HG02981 (cell line): ENCODE results near the gene GRHPR.

Source experiments
- ATAC-seq: cut with Tn5 transposase; IDR thresholded peaks from one replicate; pipeline ENCODE4 v1.9.1; 2021; ENCODE audit warnings: mild to moderate bottlenecking, moderate library complexity; ENCODE audit not compliant: unreplicated experiment

GRHPR gene

DNA sequence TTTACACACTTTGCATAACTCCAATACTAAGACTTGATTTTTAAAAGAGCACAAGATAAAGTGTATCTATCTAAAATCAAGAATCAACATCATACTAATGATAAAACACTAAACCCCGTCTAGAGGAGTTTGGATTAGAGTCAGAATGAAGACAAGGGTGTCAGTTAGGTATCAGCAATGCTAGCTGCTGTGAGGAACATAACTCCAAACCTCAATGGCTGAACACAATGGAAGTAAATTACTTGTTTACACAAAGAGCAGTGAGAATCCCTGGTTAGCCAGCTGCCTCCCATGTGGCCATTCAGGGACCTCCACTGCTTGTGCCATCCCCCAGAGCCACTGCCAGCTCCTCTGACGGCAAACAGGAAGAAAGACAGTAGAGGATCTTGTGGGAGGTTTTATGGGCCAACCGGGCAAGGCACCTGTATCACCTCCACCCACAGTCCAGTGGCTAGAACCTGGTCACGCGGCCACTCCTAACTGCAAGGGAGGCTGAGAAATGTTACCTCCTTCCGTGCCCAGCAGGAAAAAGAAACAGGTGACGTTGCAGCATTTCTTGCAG is 24.0 kb upstream of the GRHPR start:
- ATAC-seq, result no peak

DNA sequence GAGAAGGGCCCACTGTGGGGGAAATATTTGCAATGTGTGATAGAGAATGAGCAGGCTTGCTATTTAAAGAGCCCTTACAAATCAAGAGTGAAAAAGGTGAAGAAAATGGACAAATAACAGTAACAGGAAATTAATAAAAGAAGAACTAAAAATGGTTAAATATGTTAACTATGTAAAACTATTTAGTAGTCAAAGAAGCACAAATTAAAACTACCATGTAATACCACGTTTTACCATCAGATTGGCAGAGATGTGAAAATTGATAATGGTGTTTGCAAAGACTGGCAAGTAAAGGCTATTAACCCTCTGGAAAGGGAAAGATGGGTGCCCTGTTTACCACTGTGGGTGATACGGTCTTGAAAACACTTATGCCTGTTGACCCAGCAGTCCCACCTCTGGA is 23.2 kb upstream of the GRHPR start:
- ATAC-seq, result no peak

DNA sequence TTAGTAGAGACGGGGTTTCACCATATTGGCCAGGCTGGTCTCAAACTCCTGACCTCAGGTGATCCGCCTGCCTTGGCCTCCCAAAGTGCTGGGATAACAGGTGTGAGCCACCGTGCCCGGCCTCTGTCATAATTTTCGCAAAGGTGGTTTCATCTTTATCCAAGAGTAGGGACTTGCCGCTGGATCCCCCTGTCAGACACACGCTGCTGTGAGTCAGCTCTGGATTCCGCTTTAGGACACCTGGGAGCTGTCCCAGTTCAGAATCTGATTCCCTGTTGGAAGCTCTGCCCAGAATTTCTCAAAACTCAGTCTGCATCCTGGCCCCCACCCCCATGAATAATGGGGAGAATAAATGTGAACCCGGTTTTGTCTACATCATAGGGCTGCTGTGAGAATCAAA is 17.9 kb upstream of the GRHPR start:
- ATAC-seq, result no peak

DNA sequence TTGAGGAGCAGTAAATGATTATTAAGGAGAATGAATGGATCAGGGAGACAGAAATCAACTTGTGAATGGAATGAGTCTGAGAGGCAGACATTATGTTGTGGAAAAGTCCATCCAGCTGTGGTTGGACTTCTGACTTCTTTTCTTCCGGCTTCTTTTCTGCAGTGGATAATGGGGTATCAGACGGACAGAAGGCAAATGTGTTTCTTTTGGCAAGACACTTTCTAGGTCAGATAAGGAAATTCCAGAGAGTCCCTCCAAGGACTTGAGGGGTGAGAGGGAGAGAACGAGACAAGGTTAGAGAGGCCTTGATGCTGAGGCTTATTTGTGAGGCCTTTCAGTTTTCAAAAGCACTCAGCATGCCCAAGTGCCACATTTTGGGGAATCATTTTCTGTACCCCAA is 17.1 kb upstream of the GRHPR start:
- ATAC-seq, result no peak

DNA sequence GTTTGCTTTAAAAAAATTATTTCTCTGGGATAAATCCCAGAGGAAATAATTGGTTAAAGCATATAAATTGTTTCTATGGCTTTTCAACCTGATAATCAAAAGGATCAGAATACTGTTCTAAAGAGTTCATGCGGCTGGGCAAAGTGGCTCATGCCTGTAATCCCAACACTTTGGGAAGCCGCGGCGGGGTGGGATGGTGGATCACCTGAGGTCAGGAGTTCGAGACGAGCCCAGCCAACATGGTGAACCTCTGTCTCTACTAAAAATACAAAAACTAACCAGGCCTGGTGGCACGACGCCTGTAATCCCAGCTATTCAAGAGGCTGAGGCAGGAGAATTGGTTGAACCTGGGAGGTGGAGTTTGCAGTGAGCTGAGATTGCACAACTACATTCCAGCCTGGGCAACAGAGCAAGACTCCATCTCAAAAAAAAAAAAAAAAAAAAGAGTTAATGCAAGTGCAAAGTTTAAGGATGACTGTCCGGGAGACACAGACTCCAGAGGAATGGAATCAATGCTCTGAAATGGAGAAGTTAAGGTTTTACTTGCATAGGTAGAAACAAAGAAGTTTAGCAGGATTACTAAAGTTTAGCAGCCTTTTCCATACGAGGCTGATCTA is 16.6 kb upstream of the GRHPR start:
- ATAC-seq, result no peak

DNA sequence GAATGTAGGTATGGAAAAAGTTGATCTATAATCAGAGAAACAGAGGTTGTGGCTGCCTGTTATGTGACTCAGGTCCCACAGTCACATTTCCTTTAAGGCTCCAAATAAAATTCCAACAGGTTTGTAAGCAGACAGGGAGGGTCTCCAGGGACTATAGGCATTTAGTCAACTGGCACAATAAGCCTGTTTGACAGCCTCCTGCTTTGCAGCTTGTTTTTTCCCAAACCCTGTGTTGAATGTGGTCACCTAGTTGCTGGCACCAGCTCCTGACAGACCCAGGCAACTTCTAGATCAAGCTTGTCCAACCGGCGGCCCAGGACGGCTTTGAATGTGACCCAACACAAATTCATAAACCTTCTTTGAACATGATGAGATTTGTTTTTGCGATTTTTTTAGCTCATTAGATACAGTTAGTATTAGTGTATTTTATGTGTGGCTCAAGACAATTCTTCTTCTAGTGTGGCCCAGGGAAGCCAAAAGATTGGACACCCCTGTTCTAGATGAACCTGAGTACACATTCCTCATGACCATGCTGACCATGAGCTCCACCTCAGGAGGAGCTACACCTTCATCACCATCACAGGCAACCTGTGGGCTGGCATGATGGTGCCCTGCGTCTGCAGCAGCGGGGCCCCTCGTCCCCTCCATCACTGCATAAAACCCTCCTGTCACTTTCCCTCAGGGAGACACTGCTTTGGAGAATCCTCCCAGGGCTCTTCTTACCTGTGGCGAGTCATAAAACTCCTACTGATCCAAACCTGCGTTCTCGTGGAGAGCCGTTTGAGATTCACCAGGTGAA is 15.7 kb upstream of the GRHPR start:
- no peak for ATAC-seq

DNA sequence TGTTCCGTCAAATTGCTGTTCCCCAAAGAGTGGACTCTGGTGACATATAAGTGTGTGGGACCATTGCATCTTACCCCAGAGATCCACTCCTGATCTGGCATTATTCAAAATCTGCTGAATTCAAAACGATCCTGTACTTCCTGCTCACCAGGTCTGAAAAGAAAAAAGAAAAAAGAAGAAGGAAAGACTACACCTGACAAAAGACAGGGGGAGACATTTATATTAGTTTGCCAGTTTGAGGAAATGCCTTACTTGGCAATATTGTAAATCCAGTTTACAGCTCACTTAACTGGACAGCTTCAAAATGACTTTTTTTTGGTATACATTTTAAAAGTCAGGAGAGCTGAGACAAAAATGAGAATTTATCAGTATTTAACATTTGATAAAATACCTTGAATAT is 15.0 kb upstream of the GRHPR start:
- no peak for ATAC-seq

GRCh38 chr9:37408933-37409710 is 13.4 kb upstream of the GRHPR start:
- ATAC-seq, result peak; percentile 85

- no peak for ATAC-seq
These were observed 12.1 kb upstream of the GRHPR start for GRCh38 chr9:37410354-37410861.

- ATAC-seq, result peak; percentile 21
These were observed 11.3 kb upstream of the GRHPR start for GRCh38 chr9:37410969-37411785.

GRCh38 chr9:37412431-37413151 is 9.9 kb upstream of the GRHPR start:
- no peak for ATAC-seq

GRCh38 chr9:37413311-37413710 is 9.2 kb upstream of the GRHPR start:
- no peak for ATAC-seq

GRCh38 chr9:37414503-37414943 is 8.0 kb upstream of the GRHPR start:
- no peak for ATAC-seq

- ATAC-seq, result no peak
These were observed 7.3 kb upstream of the GRHPR start for GRCh38 chr9:37415011-37415719.

GRCh38 chr9:37417252-37417803 is 5.2 kb upstream of the GRHPR start:
- no peak for ATAC-seq

GRCh38 chr9:37417857-37418618 is 4.5 kb upstream of the GRHPR start:
- ATAC-seq, result no peak

GRCh38 chr9:37419204-37419603 is 3.3 kb upstream of the GRHPR start:
- no peak for ATAC-seq
